Femur (tissue), 1 donor: Measurements from ENCODE around the gene RPN1.

Source experiments
- DNase-seq: peaks from one replicate; pipeline ENCODE4 v3.0.0-alpha.2; 2017

Gene RPN1

GRCh38 chr3:128648940-128649663 lies 1.5 kb downstream of the RPN1 start:
- DNase-seq = no peak

DNA sequence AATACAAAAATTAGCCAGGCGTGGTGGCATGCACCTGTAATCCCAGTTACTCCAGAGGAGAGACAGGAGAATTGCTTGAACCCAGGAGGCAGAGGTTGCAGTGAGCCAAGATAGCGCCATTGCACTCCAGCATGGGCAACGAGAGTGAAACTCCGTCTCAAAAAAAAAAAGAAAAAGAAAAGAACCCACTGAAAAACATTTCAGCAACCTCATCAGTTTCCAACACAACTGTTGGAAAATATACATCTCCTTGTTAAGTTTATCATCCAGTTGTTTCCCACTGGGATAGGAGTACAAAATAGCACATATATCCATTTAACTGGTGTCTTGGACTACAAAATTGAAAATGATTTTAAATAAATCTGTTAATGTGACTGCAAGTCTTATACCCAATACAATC lies 2.2 kb downstream of the RPN1 start:
- no peak for DNase-seq

DNA sequence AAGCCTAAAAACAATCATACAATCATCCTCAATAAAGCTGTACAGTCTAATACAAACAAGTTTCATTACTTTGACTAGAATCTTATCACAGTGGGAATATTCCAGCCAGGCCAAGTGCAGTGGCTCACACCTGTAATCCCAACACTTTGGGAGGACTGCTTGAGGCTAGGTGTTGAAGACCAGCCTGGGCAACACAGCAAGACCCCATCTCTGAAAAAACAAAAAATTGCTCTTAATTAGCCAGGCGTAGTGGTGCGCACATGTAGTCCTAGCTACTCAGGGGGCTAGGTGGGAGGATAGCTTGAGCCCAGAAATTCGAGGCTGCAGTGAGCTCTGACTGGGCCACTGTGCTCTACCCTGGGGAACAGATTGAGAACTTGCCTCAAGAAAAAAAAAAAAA lies 3.3 kb downstream of the RPN1 start:
- DNase-seq = no peak

DNA sequence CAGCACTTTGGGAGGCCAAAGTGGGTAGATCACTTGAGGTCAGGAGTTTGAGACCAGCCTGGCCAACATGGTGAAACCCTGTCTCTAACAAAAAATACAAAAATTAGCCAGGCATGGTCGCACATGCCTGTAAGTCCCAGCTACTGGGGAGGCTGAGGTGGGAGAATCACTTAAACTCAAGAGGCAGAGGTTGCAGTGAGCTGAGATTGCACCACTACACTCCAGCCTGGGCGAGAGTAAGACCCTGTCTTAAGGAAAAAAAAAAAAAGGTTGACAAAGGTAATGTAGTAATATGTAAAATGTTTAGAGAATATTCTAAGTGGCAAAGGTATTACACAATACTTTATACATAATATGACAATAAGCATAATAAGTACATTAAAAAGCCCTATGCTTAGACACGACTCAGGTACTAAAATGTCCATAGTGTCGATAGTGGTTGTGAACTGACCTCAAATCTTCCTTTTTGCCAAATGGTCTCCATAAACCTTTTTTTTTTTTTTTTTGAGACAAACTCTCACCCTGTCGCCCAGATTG lies 16.5 kb downstream of the RPN1 start:
- DNase-seq = no peak

GRCh38 chr3:128632301-128632700 lies 18.3 kb downstream of the RPN1 start:
- no peak for DNase-seq

DNA sequence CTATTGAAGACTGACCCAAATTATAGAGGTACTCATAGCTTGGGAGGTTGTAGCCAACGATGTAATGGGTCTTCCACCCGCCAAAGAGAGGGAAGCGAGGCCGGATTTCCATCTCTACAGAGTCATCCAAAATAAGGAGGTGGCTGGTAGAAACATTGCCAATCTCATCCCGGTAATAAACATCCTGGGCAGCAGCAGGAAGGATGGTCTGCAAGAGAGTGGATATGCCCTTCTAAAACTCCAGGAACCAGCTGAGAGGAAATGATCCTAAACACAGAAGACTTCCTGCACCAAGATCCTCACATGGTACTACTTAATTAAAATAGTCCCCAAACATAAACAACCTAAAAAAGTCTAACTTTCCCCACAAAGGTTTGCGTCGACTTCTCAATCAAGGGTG lies 20.7 kb downstream of the RPN1 start:
- DNase-seq = no peak

DNA sequence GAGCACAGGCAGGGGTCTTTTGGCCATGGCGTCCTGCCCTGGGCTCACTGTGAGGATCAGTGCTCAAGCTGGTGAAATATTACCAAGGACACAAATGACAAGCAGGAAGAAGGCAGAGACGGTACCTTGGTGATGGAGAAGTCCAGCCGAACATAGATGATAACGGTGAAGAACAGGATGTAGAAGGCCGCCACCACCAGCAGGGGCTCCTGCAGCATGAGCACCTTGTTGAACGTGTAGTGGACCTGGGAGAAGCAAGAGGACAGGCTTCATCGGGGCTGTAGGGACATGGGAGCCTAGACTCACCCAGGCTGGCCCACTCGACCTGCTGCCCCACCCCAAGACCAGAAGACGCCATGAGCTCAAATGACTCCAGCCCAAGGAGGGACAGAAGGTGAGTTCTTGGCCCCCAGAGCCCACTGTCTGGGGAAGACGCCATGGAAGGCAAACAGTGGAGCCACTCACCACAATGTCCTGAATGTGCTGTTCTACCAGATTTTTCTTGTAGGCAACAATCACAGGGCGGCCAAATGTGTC lies 25.1 kb downstream of the RPN1 start:
- DNase-seq = no peak

DNA sequence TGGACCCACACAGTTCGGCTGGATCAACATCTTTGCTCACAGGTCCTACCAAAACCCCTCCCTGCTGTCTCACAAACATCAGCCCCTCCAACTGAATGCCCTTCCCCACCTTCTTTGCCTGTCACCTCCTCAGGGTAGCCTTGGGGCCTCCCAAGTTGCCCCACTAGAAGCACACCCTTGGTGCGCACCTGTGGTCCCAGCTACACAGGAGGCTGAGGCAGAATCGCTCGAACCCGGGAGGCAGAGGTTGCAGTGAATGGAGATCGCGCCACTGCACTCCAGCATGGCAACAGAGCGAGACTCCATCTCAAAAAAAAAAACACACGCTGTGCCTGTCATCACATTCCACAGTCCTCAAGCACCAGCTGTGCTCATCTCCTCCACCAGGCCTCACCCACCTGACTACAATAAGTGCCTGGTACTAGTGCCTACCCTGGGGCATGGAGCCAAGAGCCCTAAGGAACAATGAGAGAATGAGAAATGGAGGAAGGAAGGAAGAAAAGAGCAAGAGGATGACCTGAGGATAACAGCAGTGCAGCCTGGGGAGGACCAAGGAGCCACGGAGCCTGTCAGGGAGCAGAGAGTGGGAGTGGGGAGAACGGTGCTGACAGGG lies 26.0 kb downstream of the RPN1 start:
- no peak for DNase-seq

- no peak for DNase-seq
Observed at GRCh38 chr3:128623762-128624176, 26.8 kb downstream of the RPN1 start.

GRCh38 chr3:128621931-128622330 lies 28.7 kb downstream of the RPN1 start:
- DNase-seq = no peak

DNA sequence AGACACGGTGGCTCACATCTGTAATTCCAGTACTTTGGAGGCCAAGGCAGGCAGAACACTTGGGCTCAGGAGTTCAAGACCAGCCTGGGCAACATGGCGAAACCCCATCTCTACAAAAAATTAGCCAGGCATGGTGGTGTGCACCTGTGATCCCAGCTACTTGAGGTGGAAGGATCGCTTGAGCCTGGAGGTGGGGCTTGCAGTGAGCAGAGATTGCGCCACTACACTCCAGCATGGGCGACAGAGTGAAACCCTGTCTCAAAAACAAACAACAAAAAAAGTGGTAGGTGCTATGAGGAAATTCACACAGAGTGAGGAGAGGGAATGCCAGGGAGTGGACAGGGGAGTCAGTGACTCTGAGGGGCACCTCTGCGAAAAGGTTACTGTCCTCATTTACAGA lies 29.4 kb downstream of the RPN1 start:
- DNase-seq = no peak

- DNase-seq = no peak
Observed at GRCh38 chr3:128620268-128620691, 30.3 kb downstream of the RPN1 start.

DNA sequence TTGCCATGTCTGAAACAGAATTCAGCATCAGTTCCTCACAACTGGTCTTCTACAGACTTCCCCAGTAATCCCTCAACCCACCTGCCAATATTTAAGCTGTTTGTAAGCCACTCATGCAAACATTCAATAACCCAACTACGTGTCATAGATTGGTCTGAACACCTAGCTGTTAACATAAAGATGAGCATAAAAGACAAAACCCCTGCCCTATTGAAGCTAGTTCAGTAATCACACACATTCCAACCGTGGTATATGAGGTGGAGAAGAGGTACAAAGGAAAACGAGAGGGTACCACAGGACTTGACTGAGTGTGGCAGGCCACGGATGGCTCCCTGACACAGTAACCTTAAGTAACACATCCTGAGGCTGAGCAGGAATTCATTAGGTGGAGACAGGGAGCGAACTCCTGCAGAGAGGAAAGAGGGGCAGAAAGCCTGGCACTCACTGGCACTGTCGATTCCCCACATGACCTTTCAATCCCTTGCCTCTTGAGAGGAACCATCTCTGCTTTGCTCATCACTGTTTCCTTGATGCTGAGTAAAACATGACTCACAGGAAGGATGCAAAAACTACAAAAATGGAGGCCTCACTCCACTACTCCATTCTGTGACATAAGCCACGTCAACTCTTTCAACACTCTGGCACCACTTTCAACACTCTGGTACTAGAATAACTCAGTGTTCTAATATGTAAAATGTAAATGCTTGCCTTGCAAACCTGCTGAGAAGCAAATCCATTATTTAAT lies 31.3 kb downstream of the RPN1 start:
- no peak for DNase-seq

GRCh38 chr3:128618398-128618726 lies 32.3 kb downstream of the RPN1 start:
- DNase-seq = no peak

DNA sequence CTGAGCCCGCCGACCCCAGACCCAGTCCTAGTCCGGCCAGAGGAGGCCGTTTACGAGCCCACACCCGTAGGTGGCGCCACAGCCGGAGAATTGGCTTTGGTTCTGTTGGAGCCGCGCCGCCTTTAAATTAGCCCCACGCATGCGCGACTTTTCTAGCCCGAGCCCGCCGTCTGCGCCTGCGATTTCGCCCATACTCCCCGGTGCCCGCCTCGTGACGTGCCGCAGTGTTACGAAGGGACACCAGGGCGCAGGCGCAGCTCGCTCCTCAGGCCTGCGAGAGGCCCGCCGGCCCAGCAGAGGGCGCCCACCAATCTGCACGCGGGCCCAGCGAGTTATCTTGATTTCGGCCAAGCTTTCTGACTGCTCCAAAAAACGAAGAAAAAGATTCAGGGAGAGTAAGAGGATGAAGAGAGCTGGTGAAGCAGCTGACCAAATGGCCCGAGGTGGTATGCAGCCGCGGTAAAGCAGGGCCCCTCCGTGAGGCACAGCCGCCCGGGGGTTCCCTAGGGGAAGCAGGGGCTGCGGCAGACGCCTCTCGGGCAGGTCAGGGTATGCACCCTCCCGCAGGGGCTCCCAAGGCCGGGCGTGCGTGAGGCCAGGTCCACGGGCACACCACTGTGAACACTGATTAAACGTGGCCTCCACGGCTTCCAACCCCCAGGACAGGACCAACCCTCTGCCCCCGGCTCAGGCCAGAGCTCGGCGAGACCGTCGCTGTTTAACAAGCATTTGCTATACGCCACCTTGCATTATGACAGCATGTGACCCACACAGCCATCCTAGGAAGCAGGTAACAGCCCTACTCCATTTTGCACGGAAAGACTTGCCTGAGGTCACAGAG lies 32.8 kb downstream of the RPN1 start:
- DNase-seq = peak; percentile 99

DNA sequence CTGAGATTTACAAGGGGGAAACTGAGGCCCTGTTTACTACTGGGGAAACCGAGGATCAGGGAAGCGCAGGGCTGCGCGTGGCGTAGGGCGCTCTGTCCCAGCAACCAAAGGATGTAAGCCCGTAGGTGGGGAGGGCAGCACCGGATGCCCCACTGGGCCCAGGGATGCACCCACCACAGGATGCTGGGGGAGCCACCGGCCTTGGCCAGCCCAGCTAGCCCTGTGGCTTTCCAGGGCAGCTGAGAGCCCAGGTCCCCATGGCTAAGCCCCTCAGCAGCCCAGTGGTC lies 33.4 kb downstream of the RPN1 start:
- no peak for DNase-seq

DNA sequence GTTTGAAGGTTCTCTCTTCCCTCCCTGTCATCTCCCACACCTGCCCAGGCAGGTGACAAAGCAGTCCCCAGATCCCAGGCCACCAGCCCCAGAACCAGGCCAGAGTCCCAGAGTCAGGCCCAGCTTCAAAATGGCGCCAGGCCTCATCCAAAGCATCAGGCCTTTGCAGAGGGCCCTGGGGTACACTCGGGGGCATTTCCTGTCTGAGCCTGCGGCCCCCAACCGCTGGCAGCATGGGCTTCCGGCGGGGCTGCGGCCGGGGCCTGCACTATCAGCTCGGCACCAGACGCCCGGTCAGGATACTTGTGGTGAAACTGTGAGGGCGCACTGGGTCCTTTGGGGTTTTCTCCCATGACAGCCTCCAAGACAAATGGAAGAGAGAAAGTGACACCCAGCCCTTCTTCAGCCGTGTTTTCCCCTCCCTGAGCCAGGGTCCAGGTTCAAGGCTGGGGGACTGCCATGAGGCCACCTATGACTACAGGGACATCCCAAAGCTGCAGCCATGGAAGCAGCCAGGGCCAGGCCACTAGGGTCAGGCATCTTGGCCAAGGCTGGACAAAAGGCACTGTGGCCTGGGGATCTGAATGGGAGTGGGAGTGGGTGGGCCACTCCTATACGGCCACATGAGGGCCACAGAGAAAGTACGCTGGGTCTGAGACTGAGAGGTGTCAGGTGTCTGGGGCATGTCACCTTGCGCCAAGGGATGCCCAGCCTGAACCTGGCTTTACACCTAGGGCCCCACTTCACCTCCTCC lies 33.9 kb downstream of the RPN1 start:
- DNase-seq = no peak

GRCh38 chr3:128614076-128614475 lies 36.5 kb downstream of the RPN1 start:
- no peak for DNase-seq

GRCh38 chr3:128613083-128613829 lies 37.4 kb downstream of the RPN1 start:
- no peak for DNase-seq

- DNase-seq = no peak
Observed at GRCh38 chr3:128610451-128611070, 40.1 kb downstream of the RPN1 start.

GRCh38 chr3:128609294-128609693 lies 41.3 kb downstream of the RPN1 start:
- no peak for DNase-seq
